H1 (cell line): ENCODE data around the gene IKZF1.

Experiments
- CHD1 ChIP-seq: IDR thresholded peaks from 2 replicates; pipeline ENCODE4 v1.6.1; 2012; ENCODE audit warnings: low read depth, low read length, improper control_type of control experiment
- CHD2 ChIP-seq: IDR thresholded peaks from 2 replicates; pipeline ENCODE4 v1.6.1; 2012; ENCODE audit warnings: low read length, improper control_type of control experiment
- CREB1 ChIP-seq: IDR thresholded peaks from 2 replicates; pipeline ENCODE4 v1.6.1; 2012; ENCODE audit warnings: inconsistent platforms
- EP300 ChIP-seq, 2 experiments: IDR thresholded peaks; 1 replicate in 1 of 2; 2 replicates in 1 of 2; pipeline ENCODE4 v1.6.1; 2011 to 2012; ENCODE audit warnings: low read depth in 2 of 2, low read length in 2 of 2, mild to moderate bottlenecking in 2 of 2, borderline replicate concordance in 1 of 2, inconsistent platforms in 1 of 2, moderate library complexity in 1 of 2
- KDM1A ChIP-seq: fragments of 200-600, 300-600 bp; sonication (generic); IDR thresholded peaks from 2 replicates; pipeline ENCODE4 v1.7.1; 2016; ENCODE audit warnings: mild to moderate bottlenecking, low read length, borderline replicate concordance
- MAFK ChIP-seq: IDR thresholded peaks from 2 replicates; pipeline ENCODE4 v1.6.1; 2012; ENCODE audit warnings: low read depth, mild to moderate bottlenecking, improper control_type of control experiment, low read length
- POLR2AphosphoS5 ChIP-seq: IDR thresholded peaks from 2 replicates; pipeline ENCODE4 v1.6.1; 2011; ENCODE audit warnings: low read depth, low read length
- RXRA ChIP-seq: IDR thresholded peaks from 2 replicates; pipeline ENCODE4 v1.6.1; 2011; ENCODE audit warnings: low read depth, mild to moderate bottlenecking, low read length, moderate library complexity; ENCODE audit not compliant: insufficient read depth
- SRF ChIP-seq: IDR thresholded peaks from 2 replicates; pipeline ENCODE4 v1.6.1; 2011; ENCODE audit warnings: mild to moderate bottlenecking, low read depth, low read length, moderate library complexity
- TAF1 ChIP-seq: IDR thresholded peaks from 2 replicates; pipeline ENCODE4 v1.6.1; 2011; ENCODE audit warnings: mild to moderate bottlenecking, low read depth, low read length
- TEAD4 ChIP-seq: IDR thresholded peaks from 2 replicates; pipeline ENCODE4 v1.6.1; 2012; ENCODE audit warnings: low read depth, low read length, inconsistent platforms, mixed read lengths
- TF ChIP-seq, protein P1 (sequence below), 3 experiments: IDR thresholded peaks; 1 replicate in 2 of 3; 2 replicates in 1 of 3; pipeline versions ENCODE4 v1.5.1 to v1.6.1; 2011; ENCODE audit warnings: low read length in 3 of 3, mild to moderate bottlenecking in 3 of 3, inconsistent platforms in 2 of 3, low read depth in 1 of 3, moderate library complexity in 1 of 3; ENCODE audit not compliant: insufficient read depth in 1 of 3; ENCODE audit errors: control extremely low read depth in 1 of 3
- TF ChIP-seq, protein P2 (sequence below): IDR thresholded peaks from 2 replicates; pipeline ENCODE4 v1.6.1; 2012; ENCODE audit warnings: inconsistent platforms

DNA sequence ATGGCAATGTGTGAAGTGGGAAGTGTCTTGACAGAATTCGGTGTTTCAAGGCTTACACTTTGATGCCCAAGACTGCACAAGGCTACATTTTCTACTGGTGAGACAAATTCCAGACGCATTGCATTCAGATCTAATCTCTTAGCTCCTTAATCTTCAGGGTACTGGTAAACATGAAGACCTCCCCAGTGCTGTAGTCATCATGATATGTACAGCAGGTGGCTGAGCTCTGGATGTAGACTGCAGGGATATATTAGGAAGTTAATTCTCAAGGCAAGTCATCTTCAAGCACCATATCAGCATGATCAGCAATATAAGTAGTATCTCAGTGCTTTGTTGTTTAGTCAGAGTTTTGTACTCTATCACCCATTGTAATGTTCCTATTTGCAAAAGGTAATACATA, 61.8 kb downstream of the IKZF1 start:
- no peak for TF ChIP-seq CHD2
- TF ChIP-seq, protein P1, sequence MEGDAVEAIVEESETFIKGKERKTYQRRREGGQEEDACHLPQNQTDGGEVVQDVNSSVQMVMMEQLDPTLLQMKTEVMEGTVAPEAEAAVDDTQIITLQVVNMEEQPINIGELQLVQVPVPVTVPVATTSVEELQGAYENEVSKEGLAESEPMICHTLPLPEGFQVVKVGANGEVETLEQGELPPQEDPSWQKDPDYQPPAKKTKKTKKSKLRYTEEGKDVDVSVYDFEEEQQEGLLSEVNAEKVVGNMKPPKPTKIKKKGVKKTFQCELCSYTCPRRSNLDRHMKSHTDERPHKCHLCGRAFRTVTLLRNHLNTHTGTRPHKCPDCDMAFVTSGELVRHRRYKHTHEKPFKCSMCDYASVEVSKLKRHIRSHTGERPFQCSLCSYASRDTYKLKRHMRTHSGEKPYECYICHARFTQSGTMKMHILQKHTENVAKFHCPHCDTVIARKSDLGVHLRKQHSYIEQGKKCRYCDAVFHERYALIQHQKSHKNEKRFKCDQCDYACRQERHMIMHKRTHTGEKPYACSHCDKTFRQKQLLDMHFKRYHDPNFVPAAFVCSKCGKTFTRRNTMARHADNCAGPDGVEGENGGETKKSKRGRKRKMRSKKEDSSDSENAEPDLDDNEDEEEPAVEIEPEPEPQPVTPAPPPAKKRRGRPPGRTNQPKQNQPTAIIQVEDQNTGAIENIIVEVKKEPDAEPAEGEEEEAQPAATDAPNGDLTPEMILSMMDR (IDR thresholded peaks at IDR 0.05; ENCODE audit: control extremely low read depth in 1 of 3, insufficient read depth in 1 of 3, low read depth in 1 of 3, low read length in 3 of 3): no peak
- TF ChIP-seq CREB1: no peak
- no peak for TF ChIP-seq TEAD4
- no peak for TF ChIP-seq MAFK
- no peak for TF ChIP-seq POLR2AphosphoS5
- no peak for TF ChIP-seq TAF1
- no peak for TF ChIP-seq EP300 (IDR thresholded peaks at IDR 0.05; ENCODE audit: borderline replicate concordance in 1 of 2, low read depth in 2 of 2, low read length in 2 of 2)
- no peak for TF ChIP-seq KDM1A
- TF ChIP-seq CHD1: no peak
- TF ChIP-seq SRF: no peak
- TF ChIP-seq, protein P2, sequence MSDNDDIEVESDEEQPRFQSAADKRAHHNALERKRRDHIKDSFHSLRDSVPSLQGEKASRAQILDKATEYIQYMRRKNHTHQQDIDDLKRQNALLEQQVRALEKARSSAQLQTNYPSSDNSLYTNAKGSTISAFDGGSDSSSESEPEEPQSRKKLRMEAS: no peak
- no peak for TF ChIP-seq RXRA
